ENCODE results near the gene ZNF606.

- TF ChIP-seq CTCF (IDR thresholded peaks at IDR 0.05; ENCODE audit: poor library complexity) (no peak), EZH2 (IDR thresholded peaks at IDR 0.05; ENCODE audit: borderline replicate concordance) (no peak), EZH2phosphoT487 (IDR thresholded peaks at IDR 0.05; ENCODE audit: low read depth, severe bottlenecking, unreplicated experiment) (no peak)
These were observed 6.7 kb upstream of the ZNF606 start for GRCh38 chr19:58009301-58009665.

All from hepatocyte (in vitro differentiated cells).